ENCODE results near the gene ASS1.

GRCh38 chr9:130453487-130453886, 8.7 kb downstream of the ASS1 start:
- TF ChIP-seq ZNF30 (CRISPR knock-in tag; IDR thresholded peaks at IDR 0.05) (no peak), KAT7 (CRISPR knock-in tag; IDR thresholded peaks at IDR 0.05; ENCODE audit: borderline replicate concordance) (no peak), FOXA1 (IDR thresholded peaks at IDR 0.05) (no peak), FOXA1 (CRISPR knock-in tag; IDR thresholded peaks at IDR 0.05) (no peak), ZBTB20 (CRISPR knock-in tag; IDR thresholded peaks at IDR 0.05; ENCODE audit: borderline replicate concordance, low read depth) (no peak), ZFP36L1 (CRISPR knock-in tag; IDR thresholded peaks at IDR 0.05) (no peak), SIN3A (IDR thresholded peaks at IDR 0.05; ENCODE audit: borderline replicate concordance, low read depth, low read length) (no peak), HES4 (CRISPR knock-in tag; IDR thresholded peaks at IDR 0.05; ENCODE audit: borderline replicate concordance) (no peak), POLR2A (IDR thresholded peaks at IDR 0.05; ENCODE audit: insufficient read depth in 1 of 2, low read depth in 2 of 2, low read length in 2 of 2) (0 out of 4 replicates have a peak, but pooled peaks of 1 of the 2 experiments have one; percentile 13), SP1 (IDR thresholded peaks at IDR 0.05) (no peak), SP1 (CRISPR knock-in tag; IDR thresholded peaks at IDR 0.05) (no peak), ZNF556 (CRISPR knock-in tag; IDR thresholded peaks at IDR 0.05; ENCODE audit: borderline replicate concordance) (no peak), JUND (CRISPR knock-in tag; IDR thresholded peaks at IDR 0.05) (no peak), CEBPB (IDR thresholded peaks at IDR 0.05; ENCODE audit: borderline replicate concordance, low read depth, low read length) (no peak), JUNB (CRISPR knock-in tag; IDR thresholded peaks at IDR 0.05; ENCODE audit: borderline replicate concordance) (no peak)

All from HepG2 (cell line).